ENCODE results near the gene ALCAM.

Gene ALCAM

GRCh38 chr3:105470851-105471250 is 104.1 kb downstream of the ALCAM start:
- TF ChIP-seq REST (IDR thresholded peaks at IDR 0.05; ENCODE audit: low read depth) = no peak
- no peak for TF ChIP-seq TCF12 (IDR thresholded peaks at IDR 0.05; ENCODE audit: low read depth)
- TF ChIP-seq EP300 (IDR thresholded peaks at IDR 0.05; ENCODE audit: borderline replicate concordance) = no peak
- no peak for TF ChIP-seq EGR1 (IDR thresholded peaks at IDR 0.05)

- no peak for TF ChIP-seq EGR1 (IDR thresholded peaks at IDR 0.05)
- TF ChIP-seq CREB1 (IDR thresholded peaks at IDR 0.05; ENCODE audit: low read depth) = no peak
- TF ChIP-seq CEBPB (IDR thresholded peaks at IDR 0.05) = no peak
- no peak for TF ChIP-seq YY1 (IDR thresholded peaks at IDR 0.05; ENCODE audit: low read depth)
- TF ChIP-seq, protein P1, sequence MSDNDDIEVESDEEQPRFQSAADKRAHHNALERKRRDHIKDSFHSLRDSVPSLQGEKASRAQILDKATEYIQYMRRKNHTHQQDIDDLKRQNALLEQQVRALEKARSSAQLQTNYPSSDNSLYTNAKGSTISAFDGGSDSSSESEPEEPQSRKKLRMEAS (IDR thresholded peaks at IDR 0.05) = no peak
- no peak for TF ChIP-seq FOXM1 (IDR thresholded peaks at IDR 0.05; ENCODE audit: borderline replicate concordance, low read depth)
- no peak for TF ChIP-seq RAD21 (IDR thresholded peaks at IDR 0.05; ENCODE audit: low read depth)
- no peak for TF ChIP-seq TAF1 (IDR thresholded peaks at IDR 0.05; ENCODE audit: low read depth)
- TF ChIP-seq USF1 (IDR thresholded peaks at IDR 0.05) = no peak
- no peak for TF ChIP-seq NFIC (IDR thresholded peaks at IDR 0.05)
- TF ChIP-seq REST (IDR thresholded peaks at IDR 0.05; ENCODE audit: low read depth) = no peak
- no peak for TF ChIP-seq ZBTB7A (IDR thresholded peaks at IDR 0.05; ENCODE audit: low read depth)
- no peak for TF ChIP-seq TCF12 (IDR thresholded peaks at IDR 0.05; ENCODE audit: low read depth)
- TF ChIP-seq EP300 (IDR thresholded peaks at IDR 0.05; ENCODE audit: borderline replicate concordance) = no peak
- no peak for TF ChIP-seq TEAD4 (IDR thresholded peaks at IDR 0.05)
These were observed 107.0 kb downstream of the ALCAM start for GRCh38 chr3:105473521-105474223.

- TF ChIP-seq RAD21 (IDR thresholded peaks at IDR 0.05; ENCODE audit: low read depth) (no peak), TEAD4 (IDR thresholded peaks at IDR 0.05) (no peak), EGR1 (IDR thresholded peaks at IDR 0.05) (no peak), NFIC (IDR thresholded peaks at IDR 0.05) (no peak), USF1 (IDR thresholded peaks at IDR 0.05) (no peak), REST (IDR thresholded peaks at IDR 0.05; ENCODE audit: low read depth) (no peak), CEBPB (IDR thresholded peaks at IDR 0.05) (no peak), CREB1 (IDR thresholded peaks at IDR 0.05; ENCODE audit: low read depth) (no peak), EP300 (IDR thresholded peaks at IDR 0.05; ENCODE audit: borderline replicate concordance) (no peak), TAF1 (IDR thresholded peaks at IDR 0.05; ENCODE audit: low read depth) (no peak), YY1 (IDR thresholded peaks at IDR 0.05; ENCODE audit: low read depth) (no peak), FOXM1 (IDR thresholded peaks at IDR 0.05; ENCODE audit: borderline replicate concordance, low read depth) (no peak), ZBTB7A (IDR thresholded peaks at IDR 0.05; ENCODE audit: low read depth) (no peak), TCF12 (IDR thresholded peaks at IDR 0.05; ENCODE audit: low read depth) (no peak)
- TF ChIP-seq, protein P1 (IDR thresholded peaks at IDR 0.05) = no peak
These were observed 114.1 kb downstream of the ALCAM start for GRCh38 chr3:105480768-105481167.

DNA sequence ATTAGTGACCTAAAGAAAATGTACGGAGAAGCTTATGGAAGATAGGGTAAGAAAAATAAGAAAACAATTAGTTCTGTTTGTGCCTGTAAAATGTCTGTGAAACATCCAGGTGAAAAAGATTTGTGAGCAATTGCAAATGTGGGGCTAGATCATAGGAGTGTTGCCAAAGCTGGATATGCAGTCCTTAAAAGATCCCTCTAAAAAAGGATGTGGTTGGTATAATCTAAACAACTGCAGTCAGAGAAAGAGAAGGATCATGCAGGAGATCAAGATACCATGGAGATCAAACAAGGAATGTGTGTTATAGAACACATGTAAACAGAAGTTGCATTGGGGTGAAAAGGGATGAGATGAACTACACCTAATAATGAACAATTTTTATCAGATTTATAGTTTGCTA is 116.8 kb downstream of the ALCAM start:
- no peak for TF ChIP-seq YY1 (IDR thresholded peaks at IDR 0.05; ENCODE audit: low read depth)
- no peak for TF ChIP-seq REST (IDR thresholded peaks at IDR 0.05; ENCODE audit: low read depth)
- TF ChIP-seq FOXM1 (IDR thresholded peaks at IDR 0.05; ENCODE audit: borderline replicate concordance, low read depth) = no peak
- TF ChIP-seq RAD21 (IDR thresholded peaks at IDR 0.05; ENCODE audit: low read depth) = no peak
- TF ChIP-seq EGR1 (IDR thresholded peaks at IDR 0.05) = no peak
- no peak for TF ChIP-seq TAF1 (IDR thresholded peaks at IDR 0.05; ENCODE audit: low read depth)
- TF ChIP-seq EP300 (IDR thresholded peaks at IDR 0.05; ENCODE audit: borderline replicate concordance) = no peak
- no peak for TF ChIP-seq NFIC (IDR thresholded peaks at IDR 0.05)
- TF ChIP-seq ZBTB7A (IDR thresholded peaks at IDR 0.05; ENCODE audit: low read depth) = no peak
- TF ChIP-seq, protein P1 (IDR thresholded peaks at IDR 0.05) = no peak
- TF ChIP-seq CEBPB (IDR thresholded peaks at IDR 0.05) = no peak
- no peak for TF ChIP-seq TCF12 (IDR thresholded peaks at IDR 0.05; ENCODE audit: low read depth)
- TF ChIP-seq CREB1 (IDR thresholded peaks at IDR 0.05; ENCODE audit: low read depth) = no peak
- no peak for TF ChIP-seq TEAD4 (IDR thresholded peaks at IDR 0.05)

All from Ishikawa (cell line).